ENCODE data around the gene PARK7. TPM values are rescaled to one million over a fixed set of nuclear protein-coding genes. Genes with fewer than 3 reads are reported as not detected.
"Not testable (repeated sequence)": the region's sequence is repeated elsewhere in the genome, so short reads cannot be mapped to it uniquely, and the experiment has no call there.

The PARK7 gene
- total and polyA plus RNA-seq, 11 donors: 275 to 550 (median 345) TPM

DNA sequence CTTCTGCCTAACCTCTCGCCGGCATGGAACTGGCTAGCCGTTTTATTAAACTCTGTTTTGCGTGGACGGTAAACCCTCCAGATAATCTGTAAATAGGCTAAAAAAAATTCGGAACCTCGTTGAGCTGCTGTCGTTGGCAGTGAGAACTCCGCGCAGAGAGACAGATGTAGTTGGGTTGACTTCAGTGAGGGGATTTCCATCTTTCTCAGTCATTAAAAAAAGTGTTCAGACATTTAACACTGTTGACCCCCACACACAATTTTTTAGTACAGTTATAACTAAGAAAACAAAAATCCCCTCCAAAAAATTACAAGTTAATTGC, 464 bp downstream of the PARK7 start:
- Histone ChIP-seq H3K4me3 (peak overlapping the region; percentile 58 to 86 (median 72)), H3K9me3 (no peaks in the 10 kb centered on the region), H3K27ac (peak overlapping the region; percentile 53 to 96 (median 92)), H3K4me1 (peaks cover 0 to 47% (median 19%) of the 10 kb centered on the region in 12 donors), H3K27me3 (no peaks in the 10 kb centered on the region), H3K36me3 (peaks cover 0 to 43% (median 41%) of the 10 kb centered on the region in 9 donors)
- ATAC-seq (peak in 1 of 4 donors; percentile 11), DNase-seq (no peak)
- intact Hi-C loops (cut with DNase I): no loop called here
- 0% methylated on average over 10 of the region's 10 CpGs for WGBS, 4 donors
- TF ChIP-seq POLR2A (IDR thresholded peaks at IDR 0.05): no peak
- TF ChIP-seq, protein P1, sequence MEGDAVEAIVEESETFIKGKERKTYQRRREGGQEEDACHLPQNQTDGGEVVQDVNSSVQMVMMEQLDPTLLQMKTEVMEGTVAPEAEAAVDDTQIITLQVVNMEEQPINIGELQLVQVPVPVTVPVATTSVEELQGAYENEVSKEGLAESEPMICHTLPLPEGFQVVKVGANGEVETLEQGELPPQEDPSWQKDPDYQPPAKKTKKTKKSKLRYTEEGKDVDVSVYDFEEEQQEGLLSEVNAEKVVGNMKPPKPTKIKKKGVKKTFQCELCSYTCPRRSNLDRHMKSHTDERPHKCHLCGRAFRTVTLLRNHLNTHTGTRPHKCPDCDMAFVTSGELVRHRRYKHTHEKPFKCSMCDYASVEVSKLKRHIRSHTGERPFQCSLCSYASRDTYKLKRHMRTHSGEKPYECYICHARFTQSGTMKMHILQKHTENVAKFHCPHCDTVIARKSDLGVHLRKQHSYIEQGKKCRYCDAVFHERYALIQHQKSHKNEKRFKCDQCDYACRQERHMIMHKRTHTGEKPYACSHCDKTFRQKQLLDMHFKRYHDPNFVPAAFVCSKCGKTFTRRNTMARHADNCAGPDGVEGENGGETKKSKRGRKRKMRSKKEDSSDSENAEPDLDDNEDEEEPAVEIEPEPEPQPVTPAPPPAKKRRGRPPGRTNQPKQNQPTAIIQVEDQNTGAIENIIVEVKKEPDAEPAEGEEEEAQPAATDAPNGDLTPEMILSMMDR (IDR thresholded peaks at IDR 0.05): no peak

DNA sequence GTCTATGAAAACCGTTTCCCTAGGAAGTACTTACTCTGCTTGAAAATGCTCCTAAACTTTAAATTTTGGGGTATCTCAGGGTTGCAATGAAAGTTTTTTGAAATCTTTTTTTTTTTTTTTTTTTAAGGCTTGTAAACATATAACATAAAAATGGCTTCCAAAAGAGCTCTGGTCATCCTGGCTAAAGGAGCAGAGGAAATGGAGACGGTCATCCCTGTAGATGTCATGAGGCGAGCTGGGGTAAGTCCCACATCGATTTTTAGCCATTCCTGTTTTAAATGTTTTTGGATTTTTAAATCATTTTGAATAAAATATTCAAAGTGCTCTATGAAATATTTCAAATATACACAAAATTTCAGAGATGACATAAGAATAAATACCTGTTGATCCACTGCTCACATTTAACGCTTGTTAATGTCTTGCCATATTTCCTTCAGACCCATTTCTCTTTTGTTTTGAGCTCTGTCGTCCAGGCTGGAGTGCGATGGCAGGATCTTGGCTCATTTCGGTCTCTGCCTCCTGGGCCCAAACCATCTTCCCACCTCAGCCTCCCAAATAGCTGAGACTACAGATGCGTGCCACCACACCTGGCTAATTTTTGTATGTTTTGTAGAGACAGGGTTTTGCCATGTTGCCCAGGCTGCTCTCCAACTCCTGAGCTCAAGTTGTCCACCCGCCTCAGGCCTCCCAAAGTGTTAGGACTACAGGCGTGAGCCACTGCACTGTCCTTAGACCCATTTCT, 1.3 kb downstream of the PARK7 start:
- H3K27me3 ChIP-seq: no peaks in the 10 kb centered on the region
- ATAC-seq (no peak), DNase-seq (no peak)
- H3K4me1 ChIP-seq: peaks cover 0 to 55% (median 22%) of the 10 kb centered on the region in 12 donors
- H3K27ac ChIP-seq: peak overlapping the region in 4 of 12 donors; percentile 90 to 96 (median 94)
- 87 to 89% (median 88%) methylated on average over 11 of the region's 11 CpGs for WGBS, 4 donors
- TF ChIP-seq POLR2A (IDR thresholded peaks at IDR 0.05): no peak
- TF ChIP-seq, protein P1 (IDR thresholded peaks at IDR 0.05): no peak
- no peaks in the 10 kb centered on the region for H3K9me3 ChIP-seq
- peaks cover 0 to 51% (median 49%) of the 10 kb centered on the region in 9 donors for H3K36me3 ChIP-seq
- intact Hi-C loops (cut with DNase I): no loop called here
- H3K4me3 ChIP-seq: peak overlapping the region in 10 of 12 donors; percentile 58 to 86 (median 74)

DNA sequence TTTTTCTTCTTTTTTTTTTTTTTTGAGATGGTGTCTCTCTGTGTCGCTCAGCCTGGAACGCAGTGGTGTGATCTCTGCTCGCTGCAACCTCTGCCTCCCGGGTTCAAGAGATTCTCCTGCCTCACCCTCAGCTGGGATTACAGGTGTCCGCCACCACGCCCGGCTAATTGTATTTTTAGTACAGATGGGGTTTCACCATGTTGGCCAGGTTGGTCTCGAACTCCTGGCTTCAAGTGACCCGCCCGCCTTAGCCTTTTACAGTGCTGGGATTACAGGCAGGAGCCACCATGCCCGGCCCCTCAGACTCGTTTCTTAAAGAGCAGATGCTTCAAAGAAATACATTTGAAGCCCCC, 1.8 kb downstream of the PARK7 start:
- H3K9me3 ChIP-seq; H3K27me3 ChIP-seq; H3K27ac ChIP-seq; DNase-seq; H3K4me3 ChIP-seq; ATAC-seq; intact Hi-C loops (cut with DNase I): not testable (repeated sequence)
- Histone ChIP-seq H3K36me3 (peaks cover 0 to 57% (median 54%) of the 10 kb centered on the region in 9 donors), H3K4me1 (peaks cover 0 to 55% (median 22%) of the 10 kb centered on the region in 12 donors)
- 97% methylated on average over 12 of the region's 12 CpGs for WGBS, 4 donors

DNA sequence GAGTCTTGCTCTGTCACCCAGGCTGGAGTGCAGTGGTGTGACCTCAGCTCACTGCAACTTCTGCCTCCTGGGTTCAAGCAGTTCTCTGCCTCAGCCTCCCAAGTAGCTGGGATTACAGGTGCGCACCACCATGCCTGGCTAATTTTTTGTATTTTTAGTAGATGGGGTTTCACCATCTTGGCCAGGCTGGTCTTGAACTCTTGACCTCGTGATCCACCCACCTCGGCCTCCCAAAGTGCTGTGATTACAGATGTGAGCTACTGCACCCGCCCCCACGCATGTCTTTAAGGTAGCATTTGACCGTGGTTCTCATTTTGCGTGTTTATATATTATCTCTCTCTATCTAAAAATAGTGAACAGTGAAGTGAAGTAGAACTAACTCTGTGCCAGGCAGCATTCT, 2.3 kb downstream of the PARK7 start:
- not testable (repeated sequence) for H3K27ac ChIP-seq

DNA sequence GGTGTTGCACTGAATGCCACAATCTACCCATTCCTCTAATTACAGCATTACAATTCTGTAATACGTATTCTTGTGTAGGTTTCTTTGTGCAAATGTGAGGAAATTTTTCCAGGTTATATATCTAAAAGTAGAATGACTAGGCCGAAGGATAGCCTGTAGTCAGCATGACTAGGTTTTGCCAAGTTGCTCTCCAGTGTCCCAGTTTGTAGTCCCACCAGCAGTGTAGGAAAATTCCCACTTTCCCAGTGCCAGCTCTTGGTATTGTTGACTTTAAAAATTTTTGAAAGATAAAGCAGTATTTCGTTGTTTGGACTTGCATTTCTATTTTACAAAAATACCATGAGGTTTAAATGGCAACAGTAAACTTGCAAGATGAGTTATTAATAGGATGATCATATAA, 3.0 kb downstream of the PARK7 start:
- Histone ChIP-seq H3K4me3 (no peak overlapping the region), H3K27ac (no peak overlapping the region), H3K9me3 (no peaks in the 10 kb centered on the region), H3K27me3 (no peaks in the 10 kb centered on the region), H3K36me3 (peaks cover 0 to 68% (median 64%) of the 10 kb centered on the region in 9 donors), H3K4me1 (peaks cover 0 to 55% (median 22%) of the 10 kb centered on the region in 12 donors)
- intact Hi-C loops (cut with DNase I): no loop called here
- 82 to 89% (median 85%) methylated on average over 3 of the region's 3 CpGs for WGBS, 4 donors
- DNase-seq (no peak), ATAC-seq (no peak)
- TF ChIP-seq, protein P1 (IDR thresholded peaks at IDR 0.05): no peak
- TF ChIP-seq POLR2A (IDR thresholded peaks at IDR 0.05): no peak

More for the DNA sequence above, 2.3 kb downstream of the PARK7 start:
- H3K27me3 ChIP-seq; H3K9me3 ChIP-seq; H3K4me3 ChIP-seq; ATAC-seq; DNase-seq; intact Hi-C loops (cut with DNase I): not testable (repeated sequence)
- WGBS, 4 donors: 71 to 82% (median 79%) methylated on average over 7 of the region's 7 CpGs
- H3K36me3 ChIP-seq: peaks cover 0 to 61% (median 58%) of the 10 kb centered on the region in 9 donors
- peaks cover 0 to 55% (median 22%) of the 10 kb centered on the region in 12 donors for H3K4me1 ChIP-seq

All from heart left ventricle (tissue), 16 donors.